ENCODE results near the gene CRK.
"Not testable (repeated sequence)": the region's sequence is repeated elsewhere in the genome, so short reads cannot be mapped to it uniquely, and the experiment has no call there.

The CRK gene

DNA sequence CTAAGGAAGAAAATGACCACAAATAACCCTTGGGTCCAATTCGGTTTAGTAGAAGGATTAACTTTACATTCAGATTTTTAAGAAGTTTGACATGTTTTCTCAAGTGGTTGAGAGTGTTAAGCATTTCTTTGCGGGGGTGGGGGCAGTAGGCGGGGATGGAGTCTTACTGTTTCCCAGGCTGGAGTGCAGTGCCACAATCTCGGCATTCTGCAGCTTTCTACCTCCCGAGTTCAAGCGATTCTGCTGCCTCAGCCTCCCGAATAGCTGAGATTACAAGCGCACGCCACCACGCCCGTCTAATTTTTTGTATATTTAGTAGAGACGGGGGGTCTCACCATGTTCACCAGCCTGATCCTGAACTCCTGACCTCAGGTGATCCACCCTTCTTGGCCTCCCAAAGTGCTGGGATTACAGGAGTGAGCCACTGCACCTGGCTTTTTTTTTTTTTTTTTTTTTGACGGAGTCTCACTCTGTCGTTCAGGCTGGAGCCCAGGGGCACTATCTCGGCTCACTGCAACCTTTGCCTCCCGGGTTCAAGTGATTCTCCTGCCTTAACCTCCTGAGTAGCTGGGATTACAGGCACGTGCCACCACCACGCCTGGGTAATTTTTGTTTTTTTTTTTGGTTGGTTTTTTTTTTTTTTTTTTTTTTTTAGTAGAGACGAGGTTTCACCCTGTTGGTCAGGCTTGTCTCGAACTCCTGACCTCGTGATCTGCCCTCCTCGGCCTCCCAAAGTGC, 68.4 kb downstream of the CRK start:
- not testable (repeated sequence) for DNase-seq (ENCODE audit: low read depth in 2 of 2)

DNA sequence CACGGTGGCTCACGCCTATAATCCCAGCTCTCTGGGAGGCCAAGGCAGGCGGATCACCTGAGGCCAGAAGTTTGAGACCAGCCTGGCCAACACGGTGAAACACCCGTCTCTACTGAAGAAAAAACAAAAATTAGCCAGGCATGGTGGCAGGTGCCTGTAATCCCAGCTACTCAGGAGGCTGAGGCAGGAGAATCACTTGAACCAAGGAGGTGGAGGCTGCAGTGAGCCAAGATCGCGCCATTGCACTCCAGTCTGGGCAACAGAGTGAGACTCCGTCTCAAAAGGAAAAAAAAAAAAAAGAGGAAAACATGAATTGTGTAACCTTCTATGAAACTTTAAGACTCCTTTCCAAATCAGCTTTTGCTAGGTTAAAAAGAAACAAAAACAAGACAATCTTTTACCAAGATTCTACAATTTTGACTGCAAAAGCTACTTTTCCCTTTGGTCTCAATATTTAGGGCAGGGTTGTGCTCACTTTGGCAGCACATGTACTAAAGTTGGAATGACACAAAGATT, 69.3 kb downstream of the CRK start:
- DNase-seq (ENCODE audit: low read depth in 2 of 2), result not testable (repeated sequence)

DNA sequence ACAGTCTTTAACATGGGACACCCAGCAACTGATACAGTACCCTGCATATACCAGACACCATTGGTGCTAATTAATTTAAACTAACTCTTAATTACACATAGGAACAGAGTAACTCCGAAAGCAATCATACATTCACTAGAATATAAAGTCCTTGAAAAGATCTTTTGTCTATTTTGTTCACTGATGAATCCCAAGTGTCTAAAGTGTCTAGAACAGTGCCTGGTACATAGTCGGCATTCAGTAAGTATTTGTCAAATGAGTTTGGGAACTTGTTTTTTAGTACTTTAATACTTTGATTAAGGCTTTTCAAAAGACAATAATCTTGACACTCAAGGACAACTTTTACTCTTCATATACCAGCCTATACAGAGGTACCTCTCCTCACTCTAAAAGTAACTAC, 69.8 kb downstream of the CRK start:
- no peak for DNase-seq (ENCODE audit: low read depth in 2 of 2)

DNA sequence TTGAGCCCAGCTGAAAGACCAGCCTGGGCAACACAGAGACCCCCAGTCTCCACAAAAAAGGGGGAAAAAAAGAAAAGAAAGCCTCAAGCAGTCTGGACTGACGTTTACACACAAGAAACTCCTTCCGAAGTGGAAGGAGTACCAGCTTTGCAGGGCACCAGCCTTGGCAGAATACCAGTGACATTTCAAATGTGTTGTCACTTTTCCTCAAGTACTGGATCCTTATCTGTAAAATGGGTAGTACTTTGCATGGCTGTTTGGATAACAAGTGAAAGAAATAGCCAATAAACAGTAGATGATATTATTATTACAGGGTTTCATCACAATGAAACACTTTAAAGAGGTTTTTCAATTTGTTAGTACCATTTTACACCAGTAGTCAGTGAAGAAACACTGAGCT, 70.2 kb downstream of the CRK start:
- DNase-seq (ENCODE audit: low read depth in 2 of 2), result no peak

DNA sequence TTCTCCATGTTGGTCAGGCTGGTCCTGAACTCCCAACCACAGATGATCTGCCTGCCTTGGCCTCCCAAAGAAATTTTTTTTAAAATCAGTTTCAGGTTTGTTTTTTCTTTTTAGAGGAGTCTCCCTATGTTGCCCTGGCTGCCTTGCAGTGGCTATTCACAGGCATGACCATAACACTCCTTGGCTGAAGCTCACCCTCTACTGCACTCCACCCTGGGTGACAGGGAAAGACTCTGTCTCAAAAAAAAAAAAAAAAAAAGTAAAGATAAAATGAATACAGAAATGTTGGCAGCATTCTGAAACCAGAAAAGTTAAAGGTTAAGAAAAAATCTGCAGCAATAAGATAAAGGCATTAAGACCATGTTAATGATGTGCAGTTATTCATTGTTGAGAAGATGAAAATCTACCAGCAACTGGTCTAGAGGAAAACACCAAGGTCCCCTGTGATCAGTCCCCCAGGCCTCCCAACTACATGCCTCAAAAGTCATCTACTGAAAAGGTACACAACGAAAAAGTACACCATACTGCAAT, 71.1 kb downstream of the CRK start:
- no peak for DNase-seq (ENCODE audit: low read depth in 2 of 2)

DNA sequence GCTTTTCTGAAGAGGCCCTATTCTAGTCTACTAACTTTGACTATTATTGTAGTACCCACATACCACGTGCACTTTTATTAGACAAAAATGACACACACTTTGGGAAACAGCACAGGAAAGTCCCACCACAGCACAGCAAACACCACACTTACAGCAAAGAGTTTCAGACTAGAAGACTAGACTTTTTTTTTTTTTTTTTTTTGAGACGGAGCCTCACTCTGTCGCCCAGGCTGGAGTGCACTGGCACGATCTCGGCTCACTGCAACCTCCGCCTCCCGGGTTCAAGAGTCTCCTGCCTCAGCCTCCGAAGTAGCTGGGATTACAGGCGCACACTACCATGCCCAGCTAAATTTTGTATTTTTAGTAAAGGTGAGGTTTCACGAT, 76.1 kb downstream of the CRK start:
- DNase-seq (ENCODE audit: low read depth in 2 of 2), result no peak

DNA sequence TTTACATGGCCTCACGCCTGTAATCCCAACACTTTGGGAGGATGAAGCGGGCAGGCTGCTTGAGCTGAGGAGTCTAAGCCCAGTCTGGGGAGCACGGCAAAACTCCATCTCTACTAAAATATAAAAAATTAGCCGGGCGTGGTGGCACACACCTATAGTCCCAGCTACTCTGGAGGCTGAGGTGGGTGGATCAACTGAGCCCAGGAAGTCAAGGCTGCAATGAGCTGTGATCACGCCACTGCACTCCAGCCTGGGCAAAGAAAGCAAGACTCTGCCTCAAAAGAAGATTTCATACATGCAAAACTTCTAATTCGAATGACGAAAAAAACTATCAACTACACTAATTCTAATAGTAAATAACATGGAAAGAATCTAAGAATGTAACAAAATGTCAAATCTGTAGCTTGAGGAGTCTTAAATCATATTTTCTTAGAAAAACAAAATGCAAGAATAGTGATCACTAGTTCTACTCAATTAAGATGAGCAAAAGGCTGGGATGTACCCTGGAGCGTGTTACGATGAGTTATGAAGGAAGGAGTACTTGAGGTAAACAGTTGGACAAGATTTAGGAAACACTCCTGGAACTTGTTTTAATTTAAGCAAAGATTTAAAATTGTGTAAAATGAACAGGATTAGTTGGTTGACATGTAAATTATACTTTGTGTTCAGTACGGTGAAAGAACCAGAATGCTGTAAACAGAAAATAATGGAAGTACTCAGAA, 76.7 kb downstream of the CRK start:
- no peak for DNase-seq (ENCODE audit: low read depth in 2 of 2)

DNA sequence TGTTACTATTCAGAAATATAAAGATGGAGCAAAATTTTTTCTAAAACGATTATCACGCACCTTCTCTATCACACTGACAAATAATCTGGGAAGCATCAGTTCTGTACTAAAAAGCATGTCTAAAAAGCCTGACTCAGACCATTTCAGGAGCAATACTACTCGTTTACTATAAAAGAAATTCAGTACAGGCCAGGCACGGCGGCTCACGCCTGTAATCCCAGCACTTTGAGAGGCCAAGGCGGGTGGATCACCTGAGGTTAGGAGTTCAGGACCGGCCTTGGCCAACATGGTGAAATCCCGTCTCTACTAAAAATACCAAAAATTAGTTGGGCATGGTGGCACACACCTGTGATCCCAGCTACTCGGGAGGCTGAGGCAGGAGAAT, 77.6 kb downstream of the CRK start:
- DNase-seq (ENCODE audit: low read depth in 2 of 2), result not testable (repeated sequence)

DNA sequence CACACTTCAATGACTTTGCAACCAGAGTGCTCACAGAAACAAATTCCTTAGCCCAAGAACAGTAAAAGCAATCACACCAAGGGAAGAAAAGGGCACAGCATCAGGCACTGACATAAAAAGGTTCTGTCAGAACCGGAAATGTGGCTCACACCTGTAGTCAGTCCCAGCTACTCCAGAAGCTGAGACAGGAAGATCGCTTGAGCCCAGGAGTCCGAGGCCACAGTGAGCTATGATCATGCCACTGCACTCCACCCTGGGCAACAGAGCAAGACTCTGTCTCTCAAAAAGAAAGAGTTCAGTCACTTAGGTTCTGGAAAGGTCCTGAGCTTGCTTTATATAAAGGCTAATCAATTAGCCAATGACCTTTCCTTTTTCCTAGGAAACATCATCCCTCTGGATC, 78.7 kb downstream of the CRK start:
- no peak for DNase-seq (ENCODE audit: low read depth in 2 of 2)

DNA sequence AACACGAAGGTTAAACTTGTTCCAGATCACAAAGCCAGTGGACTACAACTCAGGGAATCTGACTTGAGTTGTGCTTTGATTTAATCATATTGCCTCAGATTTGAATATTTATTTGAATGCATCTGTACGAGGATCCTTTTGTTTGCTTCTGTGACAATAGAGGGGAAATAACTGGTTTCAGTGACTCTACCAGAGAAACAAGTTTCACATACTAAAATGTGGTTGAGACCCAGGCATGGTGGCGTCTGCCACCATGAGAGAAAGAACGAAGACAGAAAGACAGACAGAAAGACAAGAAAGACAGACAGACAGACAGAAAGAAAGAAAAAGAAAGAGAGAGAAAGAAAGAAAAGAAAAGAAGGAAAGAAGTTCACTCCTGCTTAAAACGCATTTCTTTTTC, 80.0 kb downstream of the CRK start:
- no peak for DNase-seq (ENCODE audit: low read depth in 2 of 2)

DNA sequence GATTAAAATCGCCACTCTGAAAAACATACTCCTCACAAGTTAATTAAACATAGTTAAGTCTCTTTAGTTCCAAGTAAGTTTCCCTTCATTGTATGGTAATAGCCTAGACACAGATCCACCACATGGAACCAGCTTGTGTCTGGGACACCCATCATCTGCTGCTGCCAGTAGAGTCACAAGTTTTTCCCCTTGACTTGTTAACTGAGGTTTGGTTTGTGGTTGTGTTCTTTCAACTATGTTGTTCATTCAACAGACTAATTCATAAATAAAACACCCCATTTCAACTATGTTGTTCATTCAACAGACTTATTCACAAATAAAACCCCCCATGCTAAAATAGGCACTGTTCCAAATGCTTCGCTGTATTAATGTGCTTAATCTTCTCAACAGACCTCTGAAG, 80.4 kb downstream of the CRK start:
- DNase-seq (ENCODE audit: low read depth in 2 of 2), result no peak

DNA sequence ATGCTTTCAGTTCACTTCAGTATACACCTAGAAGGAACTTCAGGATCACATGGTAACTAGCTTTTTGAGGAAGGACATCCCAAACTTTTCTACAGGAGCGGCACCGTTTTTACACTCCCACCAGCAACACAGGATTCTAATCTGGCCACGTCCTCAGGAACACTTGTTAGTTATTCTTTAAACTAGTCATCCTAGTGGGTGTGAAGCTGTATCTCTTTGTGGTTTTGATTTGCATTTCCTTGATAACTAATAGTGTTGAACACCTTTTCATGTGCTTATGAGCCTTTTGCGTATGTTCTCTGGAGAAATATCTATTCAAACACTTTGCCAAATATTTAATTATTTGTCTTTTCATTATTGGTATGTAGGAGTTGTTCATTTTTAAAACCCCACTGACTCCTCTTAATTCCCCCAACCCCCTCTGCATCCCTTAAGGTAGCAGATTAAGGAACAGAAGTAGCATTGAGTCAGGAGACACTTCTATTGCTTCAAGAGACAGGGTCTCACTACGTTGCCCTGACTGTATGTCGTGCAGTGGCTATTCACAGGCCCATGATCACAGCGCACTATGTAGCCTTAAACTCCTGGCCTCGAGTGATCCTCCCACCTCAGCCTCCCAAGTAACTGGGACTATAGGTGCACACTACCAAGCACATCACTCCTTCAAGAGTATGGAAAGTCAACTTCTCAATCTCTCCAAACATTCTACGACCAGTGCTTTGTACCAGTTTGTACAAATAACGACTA, 81.4 kb downstream of the CRK start:
- DNase-seq (ENCODE audit: low read depth in 2 of 2), result no peak

DNA sequence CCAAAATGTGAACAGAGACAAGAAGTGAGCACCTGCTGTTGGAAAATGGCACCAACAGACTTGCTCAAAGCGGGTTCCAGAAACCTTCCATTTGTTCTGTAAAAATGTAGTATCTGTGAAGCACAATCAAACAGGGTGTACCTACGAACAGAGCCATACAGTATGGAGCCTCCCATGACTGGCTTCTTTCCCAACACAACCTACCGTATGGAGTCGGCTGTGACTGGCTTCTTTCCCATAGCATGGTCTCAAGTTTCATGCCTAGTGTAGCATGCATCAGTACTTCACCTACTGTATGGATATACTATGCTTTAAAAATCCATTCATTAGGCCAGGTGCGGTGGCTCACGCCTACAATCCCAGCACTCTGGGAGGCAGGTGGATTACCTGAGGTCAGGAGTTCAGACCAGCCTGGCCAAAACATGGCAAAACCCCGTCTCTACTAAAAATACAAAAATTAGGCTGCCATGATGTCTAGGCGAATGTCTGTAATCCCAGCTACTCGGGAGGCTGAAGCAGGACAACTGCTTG, 82.3 kb downstream of the CRK start:
- no peak for DNase-seq (ENCODE audit: low read depth in 2 of 2)

DNA sequence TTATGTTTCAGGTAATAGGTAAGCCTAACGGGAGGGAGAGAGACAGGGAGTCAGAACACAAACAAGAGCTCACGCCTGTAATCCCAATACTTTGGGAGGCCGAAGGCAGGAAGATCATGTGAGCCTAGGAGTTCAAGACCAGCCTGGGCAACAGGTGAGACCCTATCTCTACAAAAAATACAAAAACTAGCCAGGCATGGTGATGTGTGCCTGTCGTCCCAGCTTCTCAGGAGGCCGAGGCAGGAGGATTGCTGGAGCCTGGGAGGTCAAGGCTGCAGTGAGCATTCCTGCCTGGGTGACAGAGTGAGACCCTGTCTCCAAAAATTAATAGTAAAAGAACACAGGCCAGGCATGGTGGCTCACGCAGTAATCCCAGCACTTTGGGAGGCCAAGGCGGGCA, 83.4 kb downstream of the CRK start:
- DNase-seq (ENCODE audit: low read depth in 2 of 2), result no peak

DNA sequence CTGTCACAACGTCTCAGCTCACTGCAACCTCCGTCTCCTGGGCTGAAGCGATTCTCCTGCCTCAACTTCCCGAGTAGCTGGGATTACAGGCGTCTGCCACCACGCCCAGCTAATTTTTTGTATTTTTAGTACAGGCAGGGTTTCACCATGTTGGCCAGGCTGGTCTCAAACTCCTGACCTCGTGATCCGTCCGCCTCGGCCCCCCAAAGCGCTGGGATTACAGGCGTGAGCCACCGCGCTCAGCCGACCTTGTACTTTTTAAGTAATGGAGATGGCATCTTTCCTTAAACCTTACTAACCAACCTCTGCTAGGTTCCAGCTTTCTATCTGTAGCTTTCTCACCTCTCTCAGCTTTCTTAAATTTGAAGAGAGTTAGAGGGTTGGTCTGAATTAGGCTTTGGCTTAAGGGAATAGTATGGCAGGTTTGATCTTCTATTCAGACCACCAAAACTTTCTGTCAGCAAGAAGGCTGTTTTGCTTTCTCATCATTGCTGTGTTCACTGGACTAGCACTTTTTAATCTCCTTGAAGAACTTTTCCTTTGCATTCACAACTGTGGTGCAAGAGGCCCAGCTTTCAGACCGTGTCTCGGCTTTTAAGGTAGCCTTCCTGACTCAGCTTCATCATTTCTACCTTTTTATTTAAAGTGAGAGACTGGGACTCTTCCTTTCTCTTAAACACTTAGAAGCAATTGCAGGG, 84.0 kb downstream of the CRK start:
- no peak for DNase-seq (ENCODE audit: low read depth in 2 of 2)

Measured in stimulated activated CD4-positive, alpha-beta T cell treated with anti-CD3 and anti-CD28 coated beads, Interleukin-1b, Interleukin-23, amount 100 ng/mL, for 4 hours (primary cell).